ENCODE results near the gene FAM184B. TPM values are rescaled to one million over a fixed set of nuclear protein-coding genes. Genes with fewer than 3 reads are reported as not detected.

Gene FAM184B
- total RNA-seq, 2 donors from 2014 or later: 0.07 TPM; not detected in 1

DNA sequence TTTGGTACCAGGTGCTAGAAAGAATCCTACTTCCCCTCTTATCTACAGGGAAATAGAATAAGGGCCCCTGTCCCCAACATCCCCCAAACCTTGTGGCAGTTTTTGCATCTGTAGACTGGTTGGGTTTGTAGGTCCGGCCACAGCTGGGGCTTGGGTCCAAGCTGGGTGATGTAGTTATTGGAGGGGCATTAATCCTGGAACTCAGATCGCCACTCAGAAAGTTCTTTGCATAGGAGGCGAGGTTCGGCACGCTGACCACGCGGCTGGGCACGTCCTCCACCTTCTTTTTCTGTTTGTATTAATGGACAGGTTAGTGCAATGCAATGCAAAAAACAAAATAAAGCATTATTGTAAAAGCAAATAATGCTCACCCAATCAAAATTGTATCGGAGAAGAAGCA lies 147.8 kb downstream of the FAM184B start:
- Histone ChIP-seq H3K9ac (ENCODE audit: extremely low read depth, low read length, poor library complexity, severe bottlenecking) (no peak overlapping the region), H3K4me1 (ENCODE audit: control insufficient read depth, insufficient read depth, low read length) (no peaks in the 10 kb centered on the region), H3K4me3 (ENCODE audit: low read length) (no peak overlapping the region), H3K27ac (ENCODE audit: low read depth, low read length) (no peak overlapping the region), H3K9me3 (ENCODE audit: control insufficient read depth, low read length) (no peaks in the 10 kb centered on the region), H3K27me3 (ENCODE audit: control insufficient read depth, insufficient read depth, low read length, poor library complexity, severe bottlenecking) (no peaks in the 10 kb centered on the region), H3K36me3 (ENCODE audit: control insufficient read depth, insufficient read depth, low read length) (peaks cover 86% of the 10 kb centered on the region)
- no peak for TF ChIP-seq CTCF (conservative IDR thresholded peaks at IDR 0.05)
- Mint-ChIP-seq H3K36me3 (ENCODE audit: low read depth) (peaks cover 71% of the 10 kb centered on the region), H3K4me1 (no peaks in the 10 kb centered on the region), H3K4me3 (no peak overlapping the region), H3K9me3 (no peaks in the 10 kb centered on the region), H3K27me3 (ENCODE audit: insufficient read depth) (no peaks in the 10 kb centered on the region), H3K27ac (no peak overlapping the region)
- DNase-seq: no peak
- WGBS, 2 experiments (ENCODE audit: insufficient coverage in 1 of 2, insufficient read length in 1 of 2): 93 to 100% methylated on average over 1 to 9 of the region's 9 CpGs

DNA sequence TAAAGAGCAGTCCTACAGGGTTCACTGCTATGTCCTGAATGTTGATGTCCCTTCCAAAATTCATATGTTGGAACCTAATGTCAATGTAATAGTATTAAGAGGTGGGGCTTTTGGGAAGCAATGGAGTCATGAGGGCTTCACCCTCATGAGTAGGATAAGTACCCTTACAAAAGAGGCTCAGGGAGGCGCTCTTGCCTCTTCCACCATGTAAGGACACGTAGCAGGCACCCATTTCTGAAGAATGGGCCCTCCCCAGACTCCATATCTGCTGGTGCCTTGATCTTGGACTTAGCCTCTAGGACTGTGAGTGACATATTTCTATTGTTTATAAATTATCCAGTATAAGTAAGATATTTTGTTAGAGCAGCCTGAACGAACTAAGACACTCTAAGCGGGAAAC lies 151.2 kb downstream of the FAM184B start:
- no peaks in the 10 kb centered on the region for H3K27me3 ChIP-seq (ENCODE audit: control insufficient read depth, insufficient read depth, low read length, poor library complexity, severe bottlenecking)
- Mint-ChIP-seq H3K9me3 (no peaks in the 10 kb centered on the region), H3K27me3 (ENCODE audit: insufficient read depth) (no peaks in the 10 kb centered on the region), H3K4me3 (no peak overlapping the region), H3K4me1 (no peaks in the 10 kb centered on the region), H3K36me3 (ENCODE audit: low read depth) (peaks cover 91% of the 10 kb centered on the region), H3K27ac (no peak overlapping the region)
- DNase-seq: no peak
- no peaks in the 10 kb centered on the region for H3K4me1 ChIP-seq (ENCODE audit: control insufficient read depth, insufficient read depth, low read length)
- no peak for TF ChIP-seq CTCF (conservative IDR thresholded peaks at IDR 0.05)
- peaks cover 94% of the 10 kb centered on the region for H3K36me3 ChIP-seq (ENCODE audit: control insufficient read depth, insufficient read depth, low read length)
- no peak overlapping the region for H3K4me3 ChIP-seq (ENCODE audit: low read length)
- H3K9ac ChIP-seq (ENCODE audit: extremely low read depth, low read length, poor library complexity, severe bottlenecking): no peak overlapping the region
- H3K9me3 ChIP-seq (ENCODE audit: control insufficient read depth, low read length): no peaks in the 10 kb centered on the region
- no peak overlapping the region for H3K27ac ChIP-seq (ENCODE audit: low read depth, low read length)
- 91 to 94% methylated on average over 4 of the region's 4 CpGs for WGBS, 2 experiments (ENCODE audit: insufficient coverage in 1 of 2, insufficient read length in 1 of 2)

- Mint-ChIP-seq H3K36me3 (ENCODE audit: low read depth) (peaks cover 89% of the 10 kb centered on the region), H3K27me3 (ENCODE audit: insufficient read depth) (no peaks in the 10 kb centered on the region), H3K27ac (no peak overlapping the region), H3K9me3 (no peaks in the 10 kb centered on the region), H3K4me1 (no peaks in the 10 kb centered on the region), H3K4me3 (no peak overlapping the region)
- TF ChIP-seq CTCF (conservative IDR thresholded peaks at IDR 0.05): no peak
- DNase-seq: no peak
- Histone ChIP-seq H3K9me3 (ENCODE audit: control insufficient read depth, low read length) (no peaks in the 10 kb centered on the region), H3K36me3 (ENCODE audit: control insufficient read depth, insufficient read depth, low read length) (peaks cover 94% of the 10 kb centered on the region), H3K27ac (ENCODE audit: low read depth, low read length) (no peak overlapping the region), H3K27me3 (ENCODE audit: control insufficient read depth, insufficient read depth, low read length, poor library complexity, severe bottlenecking) (no peaks in the 10 kb centered on the region), H3K4me3 (ENCODE audit: low read length) (no peak overlapping the region), H3K9ac (ENCODE audit: extremely low read depth, low read length, poor library complexity, severe bottlenecking) (no peak overlapping the region), H3K4me1 (ENCODE audit: control insufficient read depth, insufficient read depth, low read length) (no peaks in the 10 kb centered on the region)
- 93% methylated on average over 2 of the region's 2 CpGs; no CpG with 5 or more reads in 1 of the 2 experiments for WGBS, 2 experiments (ENCODE audit: insufficient coverage in 1 of 2, insufficient read length in 1 of 2)
Measured at GRCh38 chr4:17624821-17625220, 156.6 kb downstream of the FAM184B start.
